GM12878 (cell line): ENCODE results near the gene DUS1L. TPM values are rescaled to one million over a fixed set of nuclear protein-coding genes. Genes with fewer than 3 reads are reported as not detected.

ENCODE experiments used
- ATAC-seq: fragments of 200-7000 bp; cut with Tn5 transposase; 3 replicates; pipeline ENCODE4 v1.9.1; 2020; ENCODE audit warnings: mild to moderate bottlenecking, moderate library complexity
- BruUV-seq: library from RNA; stranded (reverse); fragments of 400-500 nt; replicated peaks from 2 replicates; lab custom pipeline; 2021; lab: Mats Ljungman, UMichigan
- CTCF ChIA-PET: fragments of 300-600 bp; sonication (Branson Sonifier 250); formaldehyde crosslinking; extraction: SDS; loops from one replicate; lab custom pipeline; 2021; ENCODE audit warnings: inconsistent platforms; lab: Yijun Ruan, JAX
- POLR2A ChIA-PET: fragments of 350-600 bp; formaldehyde crosslinking; extraction: SDS; loops from one replicate; lab custom pipeline; 2021; ENCODE audit warnings: inconsistent platforms; lab: Charles Lee
- RAD21 ChIA-PET: fragments of 300-600 bp; sonication (Branson Sonifier 250); formaldehyde crosslinking; loops from one replicate; lab custom pipeline; 2023; ENCODE audit warnings: antibody characterized with exemption; ENCODE audit not compliant: unreplicated experiment; lab: Charles Lee
- SMC1A ChIA-PET: fragments of 300-600 bp; sonication (Branson Sonifier 250); formaldehyde crosslinking; loops from one replicate; lab custom pipeline; 2023; ENCODE audit not compliant: unreplicated experiment, uncharacterized antibody; lab: Charles Lee
- DNase-seq: peaks from one replicate; pipeline ENCODE4 v3.0.0-alpha.2; 2011; ENCODE audit warnings: low read depth, low spot score
- FAIRE-seq: peaks from 3 replicates; lab custom pipeline; 2011; peaks lifted over from hg19 to GRCh38; lab: Jason Lieb, UNC
- H2AFZ ChIP-seq: 2 replicates; pipeline ENCODE4 v1.6.0; 2011; ENCODE audit warnings: low read depth, low read length, control low read depth; ENCODE audit not compliant: control insufficient read depth
- H3K27ac ChIP-seq: 2 replicates; pipeline ENCODE4 v1.5.1; 2011; ENCODE audit warnings: control low read depth; ENCODE audit not compliant: control insufficient read depth, insufficient read depth
- H3K27me3 ChIP-seq, 2 experiments: replicated peaks in 1 of 2; 2 replicates each; pipeline versions ENCODE4 v1.6.0 to v1.6.1; 2011; ENCODE audit warnings: low read length in 1 of 2; ENCODE audit not compliant: control insufficient read depth in 2 of 2, insufficient read depth in 2 of 2
- H3K36me3 ChIP-seq, 2 experiments: 2 replicates each; pipeline ENCODE4 v1.5.1; 2011; ENCODE audit warnings: low read length in 1 of 2; ENCODE audit not compliant: control insufficient read depth in 2 of 2, insufficient read depth in 2 of 2
- H3K4me1 ChIP-seq: 2 replicates; pipeline ENCODE4 v1.6.1; 2011; ENCODE audit warnings: mild to moderate bottlenecking, low read length, moderate library complexity, mixed read lengths; ENCODE audit not compliant: control insufficient read depth, insufficient read depth
- H3K4me2 ChIP-seq: 2 replicates; pipeline ENCODE4 v1.6.0; 2011; ENCODE audit warnings: control low read depth; ENCODE audit not compliant: control insufficient read depth, insufficient read depth
- H3K4me3 ChIP-seq: fragments of 200-600 bp; sonication (generic); 2 replicates; pipeline ENCODE4 v1.5.1; 2016
- H3K79me2 ChIP-seq: 2 replicates; pipeline ENCODE4 v1.6.0; 2011; ENCODE audit warnings: low read length; ENCODE audit not compliant: control insufficient read depth, insufficient read depth
- H3K9ac ChIP-seq: 2 replicates; pipeline ENCODE4 v1.8.0; 2011; ENCODE audit warnings: low read length, control low read depth, mixed read lengths; ENCODE audit not compliant: control insufficient read depth, insufficient read depth
- H3K9me3 ChIP-seq: replicated peaks from 3 replicates; pipeline ENCODE4 v1.5.1; 2011; ENCODE audit warnings: mild to moderate bottlenecking, low read length; ENCODE audit not compliant: control insufficient read depth, insufficient read depth
- H4K20me1 ChIP-seq: 2 replicates; pipeline ENCODE4 v1.6.0; 2011; ENCODE audit not compliant: control insufficient read depth, insufficient read depth
- MYB ChIP-seq: fragments of 150-350 bp; IDR thresholded peaks from 2 replicates; pipeline ENCODE4 v1.6.1; 2014; ENCODE audit warnings: mild to moderate bottlenecking, low read depth, low read length, borderline replicate concordance
- POLR2AphosphoS5 ChIP-seq: IDR thresholded peaks from 2 replicates; pipeline ENCODE4 v1.6.1; 2011; ENCODE audit warnings: mild to moderate bottlenecking, low read length, inconsistent platforms
- WGBS: methylation state at CpG from one replicate; pipeline ENCODE4 v1.1.6; 2016; ENCODE audit warnings: low lambda C conversion rate; ENCODE audit not compliant: insufficient replicate concordance, insufficient coverage; ENCODE audit errors: missing lambda C conversion rate; 5-methylcytosine and 5-hydroxymethylcytosine counted together
- in situ Hi-C: fragments of 300-500 bp; cut with MboI; formaldehyde crosslinking; loops from 9 replicates; pipeline ENCODE4 v1.14.3; 2018; ENCODE audit warnings: mixed read lengths
- intact Hi-C: fragments of 100-400 bp; cut with micrococcal nuclease; formaldehyde crosslinking; loops from one replicate; pipeline ENCODE4 v1.14.2; 2022; ENCODE audit not compliant: unreplicated experiment
- polyA plus RNA-seq, 11 experiments: library from polyadenylated mRNA; depleted of rRNA in 4 of 11; unstranded in 6 of 11; stranded (reverse) in 5 of 11; fragments of >200 nt; fragmentation: Nextera tagmentation in 4 of 11; fragmentation: Illumina TruSeq in 1 of 11; extraction: Ambion mirVana in 4 of 11; extraction: Trizol in 1 of 11; gene quantifications; 1 replicate in 1 of 11; 2 replicates in 10 of 11; pipeline versions ENCODE4 v1.2.1 to v1.2.3, GENCODE V29; 2011 to 2016; ENCODE audit warnings: inconsistent platforms in 2 of 11, missing spikeins in 2 of 11, low read depth in 1 of 11
- total RNA-seq, 4 experiments: library from RNA; depleted of rRNA in 3 of 4; stranded (reverse); fragments of >200 nt in 3 of 4; fragmentation: Illumina TruSeq in 1 of 4; extraction: Trizol in 1 of 4; gene quantifications; 2 replicates each; pipeline versions ENCODE4 v1.2.1 to v1.2.3, GENCODE V29; 2013 to 2021
- TF ChIP-seq, protein P1 (sequence below): fragments of 450-650 bp; IDR thresholded peaks from 2 replicates; pipeline ENCODE4 v1.6.1; 2016; ENCODE audit warnings: mild to moderate bottlenecking, moderate library complexity, borderline replicate concordance

DUS1L gene
- total and polyA plus RNA-seq, 10 of the 15 experiments (the other 5 are each of a cell fraction or from before 2014, with no cell fraction given): 6.1 to 157 (median 44.5) TPM

DNA sequence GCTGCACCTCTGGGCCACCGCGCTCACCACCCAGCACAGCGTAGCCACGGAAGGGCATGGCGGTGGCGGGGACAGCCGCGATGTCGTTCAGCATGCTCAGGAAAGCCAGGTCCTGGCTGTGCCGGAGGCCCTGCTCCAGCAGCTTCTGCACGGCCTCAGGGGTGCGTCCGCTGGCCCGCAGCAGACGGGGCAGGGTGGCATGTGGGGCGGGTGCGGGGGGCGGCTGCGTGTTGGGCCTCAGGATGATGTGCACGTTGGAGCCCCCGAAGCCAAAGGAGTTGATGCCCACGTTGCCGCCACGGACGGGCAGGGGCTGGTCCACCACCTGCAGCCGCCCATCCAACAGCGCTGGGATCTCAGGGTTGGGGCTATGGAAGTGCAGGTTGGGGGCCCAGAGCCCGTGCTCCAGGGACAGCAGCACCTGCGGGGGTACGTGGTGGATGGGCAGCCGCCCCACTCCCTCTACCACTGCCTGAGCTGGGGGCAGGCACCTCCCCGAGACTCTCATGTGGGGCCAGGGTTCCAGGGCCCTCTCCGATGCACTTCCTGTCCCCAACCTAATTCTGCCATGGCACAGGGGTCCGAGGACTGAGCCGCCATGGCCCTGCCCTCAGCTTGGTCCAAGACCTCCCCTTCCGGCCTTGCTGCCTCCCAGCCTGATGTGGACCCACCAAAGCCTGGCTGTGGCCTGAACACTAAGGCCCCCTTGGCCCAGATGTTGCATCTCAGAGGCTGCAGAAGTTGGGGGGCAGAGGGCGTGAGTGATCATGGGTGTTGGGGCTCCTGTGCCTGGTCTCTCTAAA is 25.9 kb upstream of the DUS1L start:
- in situ Hi-C loops: no loop called here

More for the DNA sequence above, 25.9 kb upstream of the DUS1L start:
- Histone ChIP-seq H3K9me3 (no peaks in the 10 kb centered on the region), H2AFZ (no peak overlapping the region), H3K4me3 (no peak overlapping the region), H3K27me3 (no peaks in the 10 kb centered on the region)
- ATAC-seq: no peak
- WGBS: 98% methylated on average over 26 of the region's 37 CpGs
- peak; percentile 22; the same call in 1 of the 2 replicates for TF ChIP-seq POLR2AphosphoS5
- TF ChIP-seq, protein P1, sequence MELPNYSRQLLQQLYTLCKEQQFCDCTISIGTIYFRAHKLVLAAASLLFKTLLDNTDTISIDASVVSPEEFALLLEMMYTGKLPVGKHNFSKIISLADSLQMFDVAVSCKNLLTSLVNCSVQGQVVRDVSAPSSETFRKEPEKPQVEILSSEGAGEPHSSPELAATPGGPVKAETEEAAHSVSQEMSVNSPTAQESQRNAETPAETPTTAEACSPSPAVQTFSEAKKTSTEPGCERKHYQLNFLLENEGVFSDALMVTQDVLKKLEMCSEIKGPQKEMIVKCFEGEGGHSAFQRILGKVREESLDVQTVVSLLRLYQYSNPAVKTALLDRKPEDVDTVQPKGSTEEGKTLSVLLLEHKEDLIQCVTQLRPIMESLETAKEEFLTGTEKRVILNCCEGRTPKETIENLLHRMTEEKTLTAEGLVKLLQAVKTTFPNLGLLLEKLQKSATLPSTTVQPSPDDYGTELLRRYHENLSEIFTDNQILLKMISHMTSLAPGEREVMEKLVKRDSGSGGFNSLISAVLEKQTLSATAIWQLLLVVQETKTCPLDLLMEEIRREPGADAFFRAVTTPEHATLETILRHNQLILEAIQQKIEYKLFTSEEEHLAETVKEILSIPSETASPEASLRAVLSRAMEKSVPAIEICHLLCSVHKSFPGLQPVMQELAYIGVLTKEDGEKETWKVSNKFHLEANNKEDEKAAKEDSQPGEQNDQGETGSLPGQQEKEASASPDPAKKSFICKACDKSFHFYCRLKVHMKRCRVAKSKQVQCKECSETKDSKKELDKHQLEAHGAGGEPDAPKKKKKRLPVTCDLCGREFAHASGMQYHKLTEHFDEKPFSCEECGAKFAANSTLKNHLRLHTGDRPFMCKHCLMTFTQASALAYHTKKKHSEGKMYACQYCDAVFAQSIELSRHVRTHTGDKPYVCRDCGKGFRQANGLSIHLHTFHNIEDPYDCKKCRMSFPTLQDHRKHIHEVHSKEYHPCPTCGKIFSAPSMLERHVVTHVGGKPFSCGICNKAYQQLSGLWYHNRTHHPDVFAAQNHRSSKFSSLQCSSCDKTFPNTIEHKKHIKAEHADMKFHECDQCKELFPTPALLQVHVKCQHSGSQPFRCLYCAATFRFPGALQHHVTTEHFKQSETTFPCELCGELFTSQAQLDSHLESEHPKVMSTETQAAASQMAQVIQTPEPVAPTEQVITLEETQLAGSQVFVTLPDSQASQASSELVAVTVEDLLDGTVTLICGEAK: no peak
- no peak for TF ChIP-seq MYB
- TF ChIP-seq, all 136 proteins: peak for 1
- BruUV-seq: no TSS peak
- no peak overlapping the region for H3K27ac ChIP-seq
- H3K79me2 ChIP-seq: peaks cover 15% of the 10 kb centered on the region
- DNase-seq (no peak), FAIRE-seq (no peak)
- H3K36me3 ChIP-seq: peaks cover 15 to 73% of the 10 kb centered on the region in 2 experiments
- ChIA-PET CTCF (no interaction called here), POLR2A (no interaction called here), RAD21 (no interaction called here), SMC1A (no interaction called here)
- intact Hi-C loops: no loop called here
- no peaks in the 10 kb centered on the region for H4K20me1 ChIP-seq
- H3K4me2 ChIP-seq: no peak overlapping the region
- peaks cover 4% of the 10 kb centered on the region for H3K4me1 ChIP-seq
- no peak overlapping the region for H3K9ac ChIP-seq
